ENCODE data around the gene HSD17B8. TPM values are rescaled to one million over a fixed set of nuclear protein-coding genes. Genes with fewer than 3 reads are reported as not detected.

HSD17B8 gene
- total RNA-seq, 3 donors from 2014 or later (not counting 1 experiment from before 2014, with no cell fraction given) = 5.4 to 7.7 (median 6.8) TPM

DNA sequence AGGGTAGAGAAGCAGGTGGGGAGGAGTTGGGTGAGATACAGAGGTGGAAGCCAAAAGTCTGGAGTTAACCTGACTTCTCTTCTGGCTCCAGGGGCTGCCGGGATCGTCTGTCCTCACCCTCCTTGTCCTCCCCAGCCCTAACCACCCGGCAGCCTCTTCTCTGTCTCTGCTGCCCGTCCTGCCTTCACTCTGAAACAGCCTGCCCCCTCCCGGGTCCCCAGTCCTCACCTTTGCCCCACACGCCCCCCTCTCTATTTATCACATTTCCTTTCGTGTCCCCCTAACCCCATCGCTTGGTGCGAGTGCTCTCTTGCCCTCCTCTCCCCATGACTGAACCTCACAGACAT is 9.5 kb downstream of the HSD17B8 start:
- Histone ChIP-seq H3K27me3 (ENCODE audit: control insufficient read depth, insufficient read depth, low read length) (peaks cover 17% of the 10 kb centered on the region), H3K36me3 (ENCODE audit: control insufficient read depth, insufficient read depth, low read length) (no peaks in the 10 kb centered on the region), H3K27ac (ENCODE audit: low read length) (no peak overlapping the region), H3K9me3 (ENCODE audit: control insufficient read depth, insufficient read depth, low read length) (no peaks in the 10 kb centered on the region), H3K4me1 (ENCODE audit: control insufficient read depth, insufficient read depth, low read length) (peaks cover 13% of the 10 kb centered on the region), H3K4me3 (ENCODE audit: low read length) (no peak overlapping the region)
- Mint-ChIP-seq H3K9me3 (no peaks in the 10 kb centered on the region), H3K27me3 (ENCODE audit: low read depth in 2 of 2) (peaks cover 35 to 47% of the 10 kb centered on the region in 2 donors), H3K36me3 (no peaks in the 10 kb centered on the region), H3K4me1 (peaks cover 20 to 34% of the 10 kb centered on the region in 2 donors), H3K4me3 (peak overlapping the region; percentile 58), H3K27ac (no peak overlapping the region)
- ATAC-seq (peak in 2 of 3 donors; percentile 15 to 24), DNase-seq (no peak)
- intact Hi-C loops (cut with micrococcal nuclease) = no loop called here
- 19% methylated on average over 9 of the region's 9 CpGs for WGBS (ENCODE audit: insufficient coverage)
- TF ChIP-seq, protein P1, sequence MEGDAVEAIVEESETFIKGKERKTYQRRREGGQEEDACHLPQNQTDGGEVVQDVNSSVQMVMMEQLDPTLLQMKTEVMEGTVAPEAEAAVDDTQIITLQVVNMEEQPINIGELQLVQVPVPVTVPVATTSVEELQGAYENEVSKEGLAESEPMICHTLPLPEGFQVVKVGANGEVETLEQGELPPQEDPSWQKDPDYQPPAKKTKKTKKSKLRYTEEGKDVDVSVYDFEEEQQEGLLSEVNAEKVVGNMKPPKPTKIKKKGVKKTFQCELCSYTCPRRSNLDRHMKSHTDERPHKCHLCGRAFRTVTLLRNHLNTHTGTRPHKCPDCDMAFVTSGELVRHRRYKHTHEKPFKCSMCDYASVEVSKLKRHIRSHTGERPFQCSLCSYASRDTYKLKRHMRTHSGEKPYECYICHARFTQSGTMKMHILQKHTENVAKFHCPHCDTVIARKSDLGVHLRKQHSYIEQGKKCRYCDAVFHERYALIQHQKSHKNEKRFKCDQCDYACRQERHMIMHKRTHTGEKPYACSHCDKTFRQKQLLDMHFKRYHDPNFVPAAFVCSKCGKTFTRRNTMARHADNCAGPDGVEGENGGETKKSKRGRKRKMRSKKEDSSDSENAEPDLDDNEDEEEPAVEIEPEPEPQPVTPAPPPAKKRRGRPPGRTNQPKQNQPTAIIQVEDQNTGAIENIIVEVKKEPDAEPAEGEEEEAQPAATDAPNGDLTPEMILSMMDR (IDR thresholded peaks at IDR 0.05) = no peak

DNA sequence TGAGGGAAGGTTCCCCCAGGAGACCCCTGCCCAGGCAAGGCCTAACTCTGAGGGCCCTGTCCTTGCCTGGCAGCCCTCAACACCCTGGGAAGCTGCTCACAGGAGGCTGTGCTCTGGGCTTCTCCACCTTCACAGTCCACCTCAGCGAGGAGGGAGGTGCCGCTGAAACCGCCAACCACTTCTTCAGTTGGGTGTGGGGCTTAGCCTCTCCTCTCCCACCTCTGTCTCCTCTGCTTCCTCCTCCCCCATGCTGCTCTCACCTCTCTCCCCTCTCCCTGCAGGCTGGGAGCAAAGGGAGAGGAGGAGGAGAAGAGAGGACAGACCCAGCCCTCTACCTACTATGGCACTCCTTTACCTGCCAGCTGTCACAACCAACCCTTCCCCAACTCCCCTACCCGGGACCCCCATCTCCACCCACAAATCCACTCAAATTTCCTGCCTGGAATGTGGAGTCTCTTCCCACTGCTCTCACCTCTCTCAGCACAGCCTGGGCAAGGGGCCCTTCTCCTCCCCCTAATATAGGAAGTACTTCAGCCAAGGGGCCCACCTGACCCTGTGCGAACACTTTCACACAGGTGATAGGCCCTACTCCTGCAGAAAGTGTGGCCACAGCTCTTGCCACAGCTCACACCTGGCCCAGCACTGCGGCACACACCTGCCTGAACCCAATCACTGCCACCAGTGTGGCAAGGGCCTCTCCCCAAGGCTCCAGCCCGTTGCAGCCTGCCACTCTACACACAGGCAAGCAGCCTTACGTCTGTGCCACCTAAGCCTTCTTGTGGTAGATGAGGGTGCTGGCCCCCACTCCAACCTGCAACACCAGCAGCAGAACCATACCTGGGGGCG is 11.0 kb downstream of the HSD17B8 start:
- H3K36me3 Mint-ChIP-seq = no peaks in the 10 kb centered on the region
- peaks cover 14 to 24% of the 10 kb centered on the region in 2 donors for H3K4me1 Mint-ChIP-seq
- Histone ChIP-seq H3K9me3 (ENCODE audit: control insufficient read depth, insufficient read depth, low read length) (no peaks in the 10 kb centered on the region), H3K27me3 (ENCODE audit: control insufficient read depth, insufficient read depth, low read length) (peaks cover 17% of the 10 kb centered on the region), H3K4me1 (ENCODE audit: control insufficient read depth, insufficient read depth, low read length) (peaks cover 13% of the 10 kb centered on the region), H3K36me3 (ENCODE audit: control insufficient read depth, insufficient read depth, low read length) (no peaks in the 10 kb centered on the region), H3K27ac (ENCODE audit: low read length) (no peak overlapping the region), H3K4me3 (ENCODE audit: low read length) (no peak overlapping the region)
- ATAC-seq (no peak), DNase-seq (no peak)
- TF ChIP-seq, protein P1 (IDR thresholded peaks at IDR 0.05) = no peak
- intact Hi-C loops (cut with micrococcal nuclease) = no loop called here
- H3K27me3 Mint-ChIP-seq (ENCODE audit: low read depth in 2 of 2) = peaks cover 39 to 56% of the 10 kb centered on the region in 2 donors
- H3K9me3 Mint-ChIP-seq = no peaks in the 10 kb centered on the region
- 83% methylated on average over 9 of the region's 9 CpGs for WGBS (ENCODE audit: insufficient coverage)
- no peak overlapping the region for H3K4me3 Mint-ChIP-seq
- no peak overlapping the region for H3K27ac Mint-ChIP-seq

DNA sequence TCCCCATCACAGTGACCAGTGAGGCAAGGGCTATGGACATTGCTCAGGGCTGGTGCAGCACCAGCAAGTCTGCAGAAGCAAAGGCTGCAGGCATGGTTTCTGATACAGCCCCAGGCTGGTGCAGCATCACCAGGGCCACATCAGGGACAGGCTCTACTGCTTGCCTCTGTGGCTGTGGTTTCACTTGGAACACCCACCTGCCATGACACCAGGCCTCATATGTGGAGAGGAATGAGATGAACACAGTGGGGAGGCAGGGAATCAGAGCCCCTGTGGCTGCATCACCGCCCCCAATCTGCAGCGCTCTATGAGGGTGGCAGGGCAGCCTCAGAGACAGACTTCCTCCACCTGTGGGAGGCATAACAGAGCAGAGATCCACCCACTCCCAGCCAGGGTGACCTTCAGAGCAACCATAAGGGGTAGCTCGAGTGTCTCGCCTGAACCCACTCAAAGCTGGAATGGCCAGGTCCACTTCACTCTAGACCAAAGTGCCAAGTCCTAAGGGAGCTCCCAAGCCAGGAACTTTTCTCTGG is 11.7 kb downstream of the HSD17B8 start:
- H3K36me3 ChIP-seq (ENCODE audit: control insufficient read depth, insufficient read depth, low read length) = no peaks in the 10 kb centered on the region
- intact Hi-C loops (cut with micrococcal nuclease) = no loop called here
- Mint-ChIP-seq H3K27ac (no peak overlapping the region), H3K9me3 (no peaks in the 10 kb centered on the region), H3K4me3 (no peak overlapping the region), H3K4me1 (peaks cover 14 to 24% of the 10 kb centered on the region in 2 donors), H3K27me3 (ENCODE audit: low read depth in 2 of 2) (peaks cover 39 to 56% of the 10 kb centered on the region in 2 donors), H3K36me3 (no peaks in the 10 kb centered on the region)
- H3K4me3 ChIP-seq (ENCODE audit: low read length) = no peak overlapping the region
- H3K4me1 ChIP-seq (ENCODE audit: control insufficient read depth, insufficient read depth, low read length) = peaks cover 13% of the 10 kb centered on the region
- TF ChIP-seq, protein P1 (IDR thresholded peaks at IDR 0.05) = no peak
- no peaks in the 10 kb centered on the region for H3K9me3 ChIP-seq (ENCODE audit: control insufficient read depth, insufficient read depth, low read length)
- DNase-seq (no peak), ATAC-seq (no peak)
- no peak overlapping the region for H3K27ac ChIP-seq (ENCODE audit: low read length)
- WGBS (ENCODE audit: insufficient coverage) = 85% methylated on average over 4 of the region's 4 CpGs
- peaks cover 17% of the 10 kb centered on the region for H3K27me3 ChIP-seq (ENCODE audit: control insufficient read depth, insufficient read depth, low read length)

Measured in natural killer cell (primary cell).